GM04504 (cell line): ENCODE results near the gene IQCE.
"Not testable (repeated sequence)": the region's sequence is repeated elsewhere in the genome, so short reads cannot be mapped to it uniquely, and the experiment has no call there.

Experiments
- DNase-seq: peaks from one replicate; pipeline ENCODE4 v3.0.0-alpha.2; 2012; ENCODE audit warnings: low read depth

Gene IQCE

DNA sequence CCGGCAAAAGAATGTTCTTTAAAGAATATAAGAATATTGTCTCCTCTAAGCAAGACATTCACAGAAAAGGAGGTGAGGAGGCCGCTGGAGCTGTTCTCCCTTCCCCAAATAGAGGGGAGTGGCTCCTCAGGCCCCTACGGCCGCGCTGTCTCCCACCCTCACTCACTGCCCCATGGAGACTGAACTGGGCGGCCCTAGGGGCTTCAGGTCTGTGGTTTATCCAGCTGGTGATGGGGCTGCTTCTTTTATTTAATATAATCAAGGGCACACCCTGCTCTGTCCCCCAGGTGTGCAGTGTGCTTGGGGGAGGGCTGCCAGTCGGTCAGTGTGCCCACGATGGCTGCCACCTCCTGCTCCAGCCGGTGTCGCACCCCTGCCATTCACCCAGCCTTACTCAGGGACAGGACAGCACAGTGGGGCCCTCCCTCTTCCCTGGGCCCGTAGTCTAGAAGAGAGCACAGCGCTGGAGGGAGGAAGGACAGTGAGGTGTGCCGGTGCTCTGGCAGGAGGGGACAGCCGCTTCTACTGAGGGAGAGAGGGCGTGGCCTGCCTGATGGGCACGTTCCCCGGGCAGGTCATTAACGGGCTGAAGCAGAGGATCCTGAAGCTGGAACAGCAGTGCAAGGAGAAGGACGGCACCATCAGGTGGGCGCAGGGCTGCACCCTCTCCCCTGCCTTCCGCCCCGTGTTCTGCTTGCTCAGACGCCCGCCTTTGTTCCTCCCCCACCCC is 23.4 kb downstream of the IQCE start:
- no peak for DNase-seq

DNA sequence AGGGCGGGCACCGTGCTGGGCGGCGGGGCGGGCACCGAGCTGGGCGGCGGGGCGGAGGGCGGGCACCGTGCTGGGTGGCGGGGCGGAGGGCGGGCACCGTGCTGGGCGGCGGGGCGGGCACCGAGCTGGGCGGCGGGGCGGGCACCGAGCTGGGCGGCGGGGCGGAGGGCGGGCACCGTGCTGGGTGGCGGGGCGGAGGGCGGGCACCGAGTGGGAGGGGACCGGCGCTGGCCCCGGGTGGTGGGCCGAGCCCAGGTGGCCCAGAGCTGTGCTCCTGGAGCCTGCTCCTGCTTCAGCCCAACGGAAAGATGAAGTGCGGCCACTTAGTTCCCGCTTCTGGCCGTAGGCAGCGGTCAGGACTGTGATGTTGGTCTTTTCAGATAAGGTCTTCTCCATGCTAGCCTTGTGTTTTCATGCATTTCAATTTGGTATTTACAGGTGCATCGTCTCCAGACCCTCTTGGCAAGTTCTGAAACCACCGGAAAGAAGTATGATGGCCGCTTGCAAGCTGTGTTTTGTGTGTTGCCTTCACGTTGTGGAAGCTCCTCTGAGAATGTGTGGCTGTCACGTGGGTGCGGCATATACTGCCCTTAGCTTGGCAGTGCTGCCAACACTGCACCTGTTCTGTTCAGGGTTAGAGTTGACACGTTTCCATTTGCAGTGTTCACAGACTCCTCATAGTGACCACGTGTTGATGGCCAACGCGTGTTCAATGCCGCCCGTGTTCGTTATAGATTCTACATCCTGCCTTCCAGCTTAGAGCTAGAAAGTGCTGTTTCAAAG is 25.2 kb downstream of the IQCE start:
- no peak for DNase-seq

DNA sequence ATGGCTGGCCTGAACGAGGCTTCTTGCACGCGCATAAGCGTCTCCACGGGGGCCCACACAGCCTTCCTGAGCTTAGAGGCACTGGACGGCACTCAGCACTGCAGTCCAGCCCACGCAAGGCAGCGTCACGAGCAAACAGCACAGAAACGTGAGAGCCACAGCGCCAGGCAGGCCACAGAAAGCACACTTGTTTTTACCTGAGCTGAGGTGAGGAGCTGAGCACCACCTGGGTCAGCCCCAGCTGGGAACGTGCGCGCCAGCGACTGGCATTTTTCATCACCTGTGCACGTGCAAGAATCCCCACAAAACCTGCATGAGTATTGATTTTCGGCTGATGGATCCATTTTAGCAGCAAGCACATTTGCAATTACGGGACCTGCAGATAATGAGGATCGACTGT is 26.7 kb downstream of the IQCE start:
- DNase-seq: no peak

DNA sequence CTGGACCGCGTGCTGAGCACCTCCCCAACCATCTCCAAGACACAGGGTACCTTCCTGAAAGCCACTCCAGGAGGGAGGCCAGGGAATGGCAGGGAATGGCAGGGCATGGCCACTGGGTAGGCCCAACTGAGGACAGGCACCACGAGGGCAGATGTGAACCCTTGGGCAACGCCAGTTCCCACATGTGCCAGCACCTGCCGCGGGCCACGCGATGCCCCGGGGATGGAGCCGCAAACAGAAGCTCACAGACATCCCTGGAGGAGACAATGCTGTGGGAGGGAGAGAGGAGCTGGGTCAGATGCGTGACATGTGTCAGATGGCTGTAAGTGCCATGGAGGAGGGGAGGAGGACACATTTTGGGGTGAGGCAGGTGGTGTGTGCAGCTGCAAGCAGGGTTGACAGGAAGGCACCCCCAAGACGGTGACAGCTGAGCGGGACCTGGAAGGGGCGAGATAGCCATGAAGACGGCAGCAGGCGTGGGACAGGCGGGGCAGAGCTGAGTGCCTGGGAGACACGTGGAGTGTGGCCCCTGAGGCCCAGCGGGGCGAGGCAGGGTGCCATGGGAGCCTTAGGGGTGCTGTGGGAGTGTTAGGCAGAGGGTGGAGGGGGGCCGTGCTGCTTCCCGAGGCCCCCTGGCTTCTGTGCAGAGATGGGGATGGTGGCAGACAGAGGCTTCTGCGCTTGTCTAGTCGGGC is 27.7 kb downstream of the IQCE start:
- DNase-seq: no peak

DNA sequence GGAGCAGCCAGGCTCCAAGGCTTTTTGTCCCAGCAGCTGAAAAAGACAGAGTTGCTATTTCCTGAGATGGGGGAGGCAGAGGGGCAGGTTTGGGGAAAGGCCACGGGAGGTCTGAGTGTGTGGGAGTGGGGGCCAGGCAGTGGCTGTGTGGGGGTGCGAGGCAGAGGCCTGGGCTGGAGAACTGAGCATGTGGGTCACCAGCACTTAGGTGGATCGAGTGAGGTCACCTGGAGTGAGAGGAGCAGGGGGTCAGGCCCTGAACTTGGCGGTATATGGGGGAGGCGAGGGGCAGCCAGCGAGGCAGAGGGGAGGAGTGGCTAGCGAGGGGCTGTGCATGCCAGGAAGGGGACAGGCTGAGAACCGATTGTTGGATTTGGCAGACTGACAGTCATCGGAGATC is 28.4 kb downstream of the IQCE start:
- no peak for DNase-seq

DNA sequence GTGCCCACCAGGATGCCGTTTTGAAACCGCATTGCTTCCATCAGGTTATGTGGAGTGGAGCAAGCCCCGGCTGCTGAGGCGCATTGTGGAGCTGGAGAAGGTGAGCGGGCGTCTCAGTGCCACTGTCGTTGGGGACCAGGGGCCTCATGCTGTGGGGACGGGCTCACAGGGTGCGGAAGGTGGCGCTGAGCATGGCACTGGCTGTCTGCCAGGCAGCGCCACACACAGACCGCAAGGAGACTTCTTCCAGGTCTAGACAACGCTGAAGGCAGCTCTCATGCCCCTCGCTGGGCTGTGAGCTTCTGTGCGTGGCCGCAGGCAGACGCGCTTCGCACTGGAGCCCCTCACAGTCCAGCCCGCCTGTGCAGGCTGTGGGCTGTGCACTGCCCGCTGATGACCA is 29.0 kb downstream of the IQCE start:
- DNase-seq: no peak

DNA sequence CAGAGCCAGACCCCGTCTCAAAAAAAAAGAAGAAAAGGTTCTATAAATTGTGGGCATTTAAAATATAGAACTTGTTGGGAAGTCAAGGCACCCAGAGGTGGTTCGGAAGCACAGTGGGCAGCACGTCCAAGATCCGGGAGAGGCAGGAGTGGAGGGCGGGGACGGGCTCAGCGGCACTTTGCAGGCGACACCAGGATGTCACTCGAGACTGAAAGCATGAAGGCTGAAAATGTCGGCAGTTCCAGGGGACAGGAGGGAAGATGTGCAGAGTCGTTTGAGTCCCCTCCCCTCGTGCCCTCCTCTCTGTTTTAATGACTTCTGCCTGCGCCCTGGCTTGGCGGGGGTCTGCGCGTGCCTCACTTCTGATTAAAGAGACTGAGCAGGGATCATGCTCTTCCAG is 30.6 kb downstream of the IQCE start:
- DNase-seq: no peak

DNA sequence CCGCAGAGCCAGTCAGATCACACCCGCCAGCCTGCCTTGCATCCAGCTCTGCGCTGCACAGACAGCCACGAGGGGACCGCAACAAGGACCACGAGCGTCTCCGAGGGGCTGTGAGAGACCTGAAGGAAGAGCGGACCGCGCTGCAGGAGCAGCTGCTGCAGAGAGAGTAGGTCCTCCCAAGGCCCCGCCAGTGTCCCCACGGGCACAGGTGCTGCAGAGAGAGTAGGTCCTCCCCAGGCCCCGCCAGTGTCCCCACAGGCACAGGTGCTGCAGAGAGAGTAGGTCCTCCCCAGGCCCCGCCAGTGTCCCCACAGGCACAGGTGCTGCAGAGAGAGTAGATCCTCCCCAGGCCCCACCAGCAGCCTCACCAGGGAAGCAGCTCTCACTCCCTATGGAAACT is 31.2 kb downstream of the IQCE start:
- not testable (repeated sequence) for DNase-seq

DNA sequence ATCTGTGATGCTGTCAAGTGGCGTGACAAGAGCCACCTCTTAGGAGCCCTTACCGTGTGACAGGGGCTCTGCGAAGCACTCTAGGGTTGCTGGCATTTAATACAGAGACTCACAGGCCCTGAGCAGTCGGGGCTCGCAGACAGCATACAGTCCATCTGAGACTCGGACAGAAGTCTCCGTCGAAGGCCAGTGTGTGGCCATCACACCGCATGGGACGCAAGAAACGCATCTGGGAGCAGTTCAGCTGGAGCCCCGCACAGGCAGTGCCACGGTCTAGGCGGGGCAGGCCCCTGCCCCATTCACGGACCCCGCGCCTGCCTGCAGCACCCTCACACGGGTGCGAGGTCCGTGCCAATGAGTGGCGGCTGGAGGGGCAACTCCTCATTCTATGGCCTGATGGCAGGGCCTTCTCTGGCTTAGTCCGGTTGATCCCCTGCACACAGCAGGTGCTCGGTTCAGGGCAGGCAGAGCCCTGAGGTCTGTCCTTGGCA is 33.6 kb downstream of the IQCE start:
- DNase-seq: no peak

DNA sequence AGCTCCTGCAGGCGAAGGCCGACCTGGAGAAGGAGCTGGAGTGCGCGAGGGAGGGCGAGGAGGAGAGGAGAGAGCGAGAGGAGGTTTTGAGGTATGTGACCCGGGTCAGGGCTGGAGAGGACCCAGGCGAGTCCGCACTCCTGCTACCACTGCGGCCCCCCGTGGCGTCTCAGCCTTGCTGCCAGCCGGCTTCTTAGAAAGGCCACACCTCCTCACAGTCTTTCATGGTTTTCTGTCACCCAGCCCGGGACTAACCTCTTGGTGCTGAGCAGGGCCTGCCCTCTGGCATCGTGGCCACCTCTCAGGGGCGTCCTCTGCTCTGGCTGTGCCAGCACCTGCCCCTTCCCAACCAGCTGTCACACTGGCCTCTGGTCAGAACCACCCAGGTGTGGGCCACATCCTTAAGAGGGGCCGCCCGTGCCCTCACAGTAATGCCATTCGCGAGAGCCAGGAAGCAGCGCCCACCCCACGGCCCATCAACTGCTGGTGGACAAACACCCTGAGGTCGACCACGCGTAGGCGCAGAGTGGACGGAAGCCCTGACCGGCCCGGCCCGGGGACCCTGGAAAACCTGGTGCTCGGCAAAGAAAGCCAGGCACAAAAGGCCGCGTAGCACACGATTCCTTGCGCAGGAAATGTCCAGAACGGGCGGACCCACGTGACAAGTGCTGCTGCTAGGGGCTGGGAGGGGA is 34.4 kb downstream of the IQCE start:
- no peak for DNase-seq

DNA sequence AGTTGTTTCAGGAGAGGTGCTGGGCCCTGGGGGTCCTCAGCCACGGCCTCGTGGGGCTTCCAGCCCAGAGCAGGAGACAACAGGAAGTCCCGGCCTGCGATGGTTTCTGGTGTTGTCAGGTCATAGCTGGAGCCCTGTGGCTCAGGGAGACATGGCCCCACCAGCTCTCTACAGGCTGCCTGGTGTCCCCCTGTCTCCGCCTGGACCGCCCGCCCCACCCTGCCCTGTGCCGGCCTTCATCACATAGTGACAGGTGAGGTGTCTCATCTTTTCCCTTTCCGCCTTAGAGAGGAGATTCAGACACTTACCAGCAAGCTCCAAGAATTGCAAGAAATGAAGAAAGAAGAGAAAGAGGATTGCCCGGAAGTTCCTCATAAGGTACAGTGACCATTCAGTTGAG is 35.8 kb downstream of the IQCE start:
- no peak for DNase-seq

DNA sequence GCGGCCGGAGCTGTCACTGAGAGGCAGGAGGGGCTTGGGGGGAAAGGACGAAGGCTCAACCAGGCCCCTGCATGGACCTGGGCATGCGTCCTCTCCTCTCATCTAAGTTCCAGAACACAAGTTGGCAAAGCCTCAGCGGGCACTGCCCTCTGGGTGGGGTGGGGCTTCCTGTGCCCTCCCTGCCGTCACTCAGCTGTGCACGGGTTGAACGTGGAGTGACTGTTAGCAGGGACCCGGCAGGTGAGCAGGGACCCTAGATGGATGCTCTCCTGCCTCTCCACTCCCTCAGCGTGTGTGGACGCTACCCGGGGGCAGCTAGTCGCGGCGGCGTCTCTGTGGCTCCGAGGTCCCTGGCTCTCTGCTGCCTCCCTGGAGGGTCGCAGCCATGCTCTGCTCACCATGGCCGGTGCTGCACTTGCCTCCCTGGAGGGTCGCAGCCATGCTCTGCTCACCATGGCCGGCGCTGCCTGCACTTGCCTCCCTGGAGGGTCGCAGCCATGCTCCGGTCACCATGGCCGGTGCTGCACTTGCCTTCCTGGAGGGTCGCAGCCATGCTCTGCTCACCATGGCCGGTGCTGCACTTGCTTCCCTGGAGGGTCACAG is 36.6 kb downstream of the IQCE start:
- no peak for DNase-seq

DNA sequence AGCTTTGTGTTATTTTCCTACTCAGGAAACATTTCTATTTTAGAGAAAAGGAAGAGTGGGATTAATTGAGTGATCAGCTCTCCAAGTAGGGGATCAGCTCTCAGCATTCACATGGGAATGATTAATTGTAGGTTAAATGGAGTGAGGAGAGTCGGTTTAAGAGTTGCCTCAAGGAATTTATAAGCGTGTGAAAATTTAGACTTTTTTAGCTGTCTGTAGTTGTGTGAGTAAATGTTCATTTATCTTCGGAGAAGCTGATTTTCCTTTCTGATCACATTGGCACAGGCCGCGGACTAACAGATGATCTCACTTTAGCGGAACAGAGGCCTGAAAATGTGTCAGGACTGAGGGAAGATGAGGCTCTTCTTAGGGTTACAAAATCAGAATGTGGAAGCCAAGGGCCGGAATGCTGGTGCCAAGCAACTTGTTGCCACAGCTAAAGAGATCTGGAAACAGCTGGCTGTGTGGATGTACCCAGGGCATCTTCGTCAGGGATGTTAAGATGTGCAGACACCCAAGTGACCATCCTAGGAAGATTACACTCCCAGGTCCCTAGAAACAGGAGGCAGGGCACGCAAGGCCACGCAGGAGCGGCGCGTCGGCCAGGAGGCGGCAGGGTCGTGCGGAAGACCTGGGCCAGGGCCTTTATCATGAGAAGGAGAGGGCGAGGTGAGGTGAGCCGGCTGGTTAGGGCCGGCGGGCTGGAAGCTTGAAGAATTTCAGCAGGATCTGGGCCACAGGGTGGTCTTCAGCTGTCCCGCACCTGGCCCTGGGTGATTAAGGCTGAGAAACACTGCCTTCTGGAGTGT is 37.9 kb downstream of the IQCE start:
- DNase-seq: no peak

DNA sequence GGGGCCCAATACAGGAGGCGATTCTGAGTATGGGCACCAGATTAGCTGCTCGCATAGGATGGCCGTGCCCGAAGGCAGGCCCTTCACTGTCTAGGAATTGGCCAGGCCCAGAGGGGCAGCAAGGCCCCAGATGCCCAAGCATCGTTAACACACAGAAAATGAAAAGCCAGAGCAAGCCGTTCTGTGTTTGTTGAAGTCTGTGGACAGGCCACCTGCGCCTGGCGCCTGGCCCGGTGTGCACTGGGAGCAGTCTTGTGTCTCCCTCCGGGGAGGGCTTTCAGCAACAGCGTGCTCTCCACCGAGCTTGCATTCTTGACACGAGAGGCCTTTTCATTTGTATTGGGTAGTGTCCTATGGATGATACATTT is 38.5 kb downstream of the IQCE start:
- no peak for DNase-seq

DNA sequence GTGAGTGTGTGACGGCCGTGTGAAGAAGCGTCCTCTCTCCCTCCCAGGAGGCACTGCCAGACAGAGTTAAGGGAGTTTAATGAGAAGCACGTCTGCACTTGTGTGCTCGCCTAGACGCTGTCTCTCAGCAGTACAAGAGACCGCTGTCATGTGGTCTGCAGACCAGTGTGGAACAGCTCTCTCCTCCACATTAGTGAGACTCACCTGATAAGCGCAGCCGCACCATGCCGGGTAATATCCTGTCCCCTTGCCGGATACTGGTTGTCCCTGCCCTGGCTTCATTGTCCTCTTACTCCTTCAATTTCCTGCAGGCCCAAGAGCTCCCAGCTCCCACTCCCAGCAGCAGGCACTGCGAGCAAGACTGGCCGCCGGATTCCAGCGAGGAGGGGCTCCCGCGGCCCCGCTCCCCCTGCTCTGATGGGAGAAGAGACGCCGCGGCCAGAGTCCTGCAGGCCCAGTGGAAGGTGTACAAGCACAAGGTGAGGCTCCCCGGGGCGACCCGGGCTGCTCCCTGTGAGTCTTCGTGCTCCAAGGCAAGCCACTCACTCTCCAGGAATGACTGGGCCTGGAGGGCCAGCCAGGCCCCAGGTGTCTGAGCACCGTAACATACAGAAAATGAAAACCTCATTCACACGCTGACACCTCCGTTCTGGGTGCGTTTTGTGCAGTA is 39.5 kb downstream of the IQCE start:
- DNase-seq: no peak

DNA sequence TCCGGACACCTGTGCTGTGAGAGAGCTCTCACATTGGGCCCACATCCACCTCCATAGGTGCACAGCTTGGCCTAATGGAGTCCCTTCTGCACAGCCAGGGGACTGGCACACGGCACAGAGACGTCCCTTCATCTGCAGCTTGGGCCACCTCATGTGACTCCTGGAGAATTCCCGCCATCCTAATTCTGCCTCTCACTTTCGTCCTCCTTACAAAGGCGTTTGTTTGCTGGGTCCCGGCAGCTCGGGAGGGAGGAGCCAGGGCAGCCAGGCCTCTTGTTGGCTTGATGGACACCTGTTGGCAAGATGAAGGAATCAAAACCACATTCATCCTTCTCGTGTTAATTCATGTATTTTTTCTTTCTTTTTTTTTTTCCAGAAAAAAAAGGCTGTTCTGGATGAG is 42.3 kb downstream of the IQCE start:
- DNase-seq: no peak

DNA sequence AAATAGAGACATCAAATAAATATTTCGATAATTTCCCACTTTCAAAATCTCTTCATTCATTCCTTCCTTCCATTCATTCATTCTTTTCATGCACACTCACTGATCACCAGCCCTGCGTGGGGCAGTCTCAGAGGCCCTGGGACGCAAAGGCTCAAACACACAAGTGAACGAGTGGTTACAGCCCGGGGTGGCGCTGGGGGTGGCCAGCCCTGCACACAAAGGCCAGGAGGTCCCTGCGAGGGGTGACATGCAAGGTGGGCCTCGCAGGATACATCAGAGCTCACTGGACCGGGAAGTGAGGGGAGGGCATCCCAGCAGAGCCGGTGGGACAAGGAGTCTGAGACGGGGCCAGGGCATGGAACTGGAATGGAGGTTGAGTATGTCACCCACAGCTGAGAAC is 43.1 kb downstream of the IQCE start:
- no peak for DNase-seq

DNA sequence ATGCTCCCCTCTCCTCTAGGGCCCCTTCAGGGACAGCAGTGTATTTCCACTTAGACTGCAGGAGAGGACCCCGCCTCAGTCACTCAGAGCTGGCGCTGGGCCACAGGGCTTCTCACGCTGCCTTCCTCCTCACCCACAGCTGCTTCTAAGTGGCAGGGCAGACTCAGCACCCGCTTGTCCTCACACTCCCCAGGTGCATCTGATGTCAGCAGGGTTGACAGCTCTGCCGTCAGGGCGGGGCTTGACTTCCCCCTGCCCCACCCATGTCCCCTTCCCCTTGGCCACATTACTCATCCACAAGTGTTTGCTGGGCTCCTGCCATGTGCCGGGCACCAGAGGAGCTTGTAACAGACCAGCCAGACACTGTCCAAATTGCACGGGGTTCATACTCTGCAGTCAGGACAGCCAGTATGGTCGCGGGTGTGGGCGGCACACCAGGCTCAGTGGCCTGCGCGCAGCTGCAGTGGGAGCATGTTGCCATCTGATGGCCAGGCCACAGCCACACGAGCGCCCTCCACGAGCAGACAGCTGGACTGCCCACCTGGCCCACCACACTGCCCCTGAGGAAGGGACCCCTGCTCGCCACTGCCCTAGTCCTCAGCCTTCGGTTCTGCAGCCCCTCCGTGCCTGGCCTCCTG is 43.7 kb downstream of the IQCE start:
- no peak for DNase-seq

DNA sequence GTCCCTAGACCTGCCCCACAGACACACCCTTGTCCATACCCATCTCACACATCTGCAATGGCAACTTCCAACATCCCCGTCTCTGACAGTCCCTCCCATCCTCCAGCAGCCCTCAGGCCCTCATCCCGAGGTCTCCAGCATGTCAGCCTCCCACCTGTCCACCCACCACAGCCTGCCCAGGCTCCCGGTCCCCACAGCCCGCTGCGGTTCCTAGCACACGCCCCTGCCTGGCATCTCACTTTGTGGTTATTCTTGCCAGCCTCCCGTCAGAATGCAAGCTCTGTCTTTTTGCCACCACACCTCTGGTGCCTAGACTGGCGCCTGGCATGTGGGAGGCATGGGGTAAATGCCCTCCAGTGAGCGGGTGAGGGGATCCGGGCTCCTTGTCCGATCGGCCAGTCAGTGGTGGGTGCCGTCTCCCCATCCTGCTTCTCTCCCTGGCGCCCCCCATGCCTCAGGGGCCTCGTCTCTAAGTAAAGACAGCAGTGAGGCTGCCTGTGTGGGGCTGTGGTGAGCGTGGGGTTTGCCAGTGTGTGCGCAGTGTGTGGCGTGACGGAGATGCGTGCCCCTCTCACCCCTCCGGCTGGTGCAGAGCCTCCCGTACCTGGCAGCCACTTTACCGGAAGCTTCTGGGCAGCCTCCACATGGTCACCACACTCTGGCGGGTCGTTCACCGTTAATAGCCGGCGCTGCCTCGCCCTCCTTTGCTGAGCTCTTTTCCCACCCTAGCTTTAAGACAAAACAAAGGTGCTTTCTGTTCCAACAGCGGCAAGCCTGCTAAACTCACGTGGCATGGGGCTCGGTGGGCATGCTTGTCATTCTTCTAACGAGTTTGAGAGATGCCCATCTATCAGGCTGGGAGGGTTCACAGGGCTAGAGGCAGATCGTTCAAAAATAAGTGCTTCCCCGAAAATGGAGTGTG is 44.5 kb downstream of the IQCE start:
- no peak for DNase-seq
